Panc1 (cell line): ENCODE data around the gene SEMA3B.

Experiments
- CTCF ChIP-seq: fragments of 450-650 bp; IDR thresholded peaks from 2 replicates; pipeline ENCODE4 v1.5.1; 2017; ENCODE audit warnings: mild to moderate bottlenecking
- SIN3A ChIP-seq: IDR thresholded peaks from 2 replicates; pipeline ENCODE4 v1.6.1; 2012; ENCODE audit warnings: low read depth, mild to moderate bottlenecking, low read length, moderate library complexity, borderline replicate concordance; ENCODE audit not compliant: insufficient read depth

DNA sequence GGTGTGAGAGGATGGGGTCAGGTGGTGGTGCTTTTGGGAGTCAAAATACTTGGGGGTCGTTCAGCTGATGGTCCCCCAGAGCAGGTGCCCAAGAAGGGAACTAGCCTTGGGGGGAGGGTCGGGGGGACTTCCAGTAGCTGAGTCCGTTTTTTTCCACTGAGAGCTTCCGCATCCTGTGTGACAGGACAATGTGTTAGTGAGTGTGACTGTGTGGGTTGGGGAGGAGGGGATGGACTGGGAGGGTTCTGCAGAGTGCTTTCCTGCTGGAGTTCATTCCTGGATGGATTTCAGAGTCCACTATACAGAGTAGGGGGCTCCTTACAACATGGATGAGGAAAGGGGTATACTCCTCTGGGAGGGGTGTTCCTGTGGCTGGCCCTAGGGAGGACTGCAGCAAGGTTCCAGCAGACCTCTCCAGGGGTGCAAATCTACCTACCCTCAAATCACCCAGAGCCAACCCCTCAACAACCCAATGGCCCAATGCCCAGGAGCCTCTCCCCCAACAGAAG, 54.2 kb downstream of the SEMA3B start:
- TF ChIP-seq CTCF (no peak), SIN3A (no peak)
